ELF-1 (cell line): ENCODE measurements around the gene SLCO1A2.
"Not testable (repeated sequence)": the region's sequence is repeated elsewhere in the genome, so short reads cannot be mapped to it uniquely, and the experiment has no call there.

Experiments
- DNase-seq: peaks from one replicate; pipeline ENCODE4 v3.0.0-alpha.2; 2016; ENCODE audit warnings: low read depth, low spot score

Gene SLCO1A2, protein sequence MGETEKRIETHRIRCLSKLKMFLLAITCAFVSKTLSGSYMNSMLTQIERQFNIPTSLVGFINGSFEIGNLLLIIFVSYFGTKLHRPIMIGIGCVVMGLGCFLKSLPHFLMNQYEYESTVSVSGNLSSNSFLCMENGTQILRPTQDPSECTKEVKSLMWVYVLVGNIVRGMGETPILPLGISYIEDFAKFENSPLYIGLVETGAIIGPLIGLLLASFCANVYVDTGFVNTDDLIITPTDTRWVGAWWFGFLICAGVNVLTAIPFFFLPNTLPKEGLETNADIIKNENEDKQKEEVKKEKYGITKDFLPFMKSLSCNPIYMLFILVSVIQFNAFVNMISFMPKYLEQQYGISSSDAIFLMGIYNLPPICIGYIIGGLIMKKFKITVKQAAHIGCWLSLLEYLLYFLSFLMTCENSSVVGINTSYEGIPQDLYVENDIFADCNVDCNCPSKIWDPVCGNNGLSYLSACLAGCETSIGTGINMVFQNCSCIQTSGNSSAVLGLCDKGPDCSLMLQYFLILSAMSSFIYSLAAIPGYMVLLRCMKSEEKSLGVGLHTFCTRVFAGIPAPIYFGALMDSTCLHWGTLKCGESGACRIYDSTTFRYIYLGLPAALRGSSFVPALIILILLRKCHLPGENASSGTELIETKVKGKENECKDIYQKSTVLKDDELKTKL

DNA sequence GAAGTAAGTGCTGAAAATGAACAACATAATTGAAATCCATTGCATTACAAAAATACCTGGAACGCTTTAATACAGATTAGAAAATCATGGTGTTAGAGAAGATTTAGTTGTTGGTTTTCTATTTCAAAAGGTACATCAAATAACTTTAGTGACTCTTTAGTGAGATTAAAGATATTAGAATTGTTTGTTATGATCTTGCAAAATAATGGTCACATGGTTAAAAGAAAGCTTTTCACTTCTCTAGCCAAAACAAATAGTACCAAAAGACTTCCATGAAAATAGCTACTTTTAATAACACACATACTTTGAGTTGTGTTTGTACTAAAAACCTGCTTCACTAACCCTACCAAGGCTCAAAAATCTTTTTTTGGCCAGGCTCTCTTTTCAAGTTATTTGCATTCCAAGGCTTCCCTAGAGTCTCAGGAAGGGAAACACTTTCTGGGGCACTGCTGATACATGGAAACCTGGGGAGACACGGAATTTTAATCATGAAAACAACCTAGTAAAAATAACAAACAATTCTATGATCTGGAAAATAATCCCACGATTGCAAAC lies at the start of gene SLCO1A2:
TSS of gene SLCO1A2 (minus strand) at position 147 of the 555 bp plus-strand sequence. CDS start 270 bp downstream, outside the sequence.
- no peak for DNase-seq

DNA sequence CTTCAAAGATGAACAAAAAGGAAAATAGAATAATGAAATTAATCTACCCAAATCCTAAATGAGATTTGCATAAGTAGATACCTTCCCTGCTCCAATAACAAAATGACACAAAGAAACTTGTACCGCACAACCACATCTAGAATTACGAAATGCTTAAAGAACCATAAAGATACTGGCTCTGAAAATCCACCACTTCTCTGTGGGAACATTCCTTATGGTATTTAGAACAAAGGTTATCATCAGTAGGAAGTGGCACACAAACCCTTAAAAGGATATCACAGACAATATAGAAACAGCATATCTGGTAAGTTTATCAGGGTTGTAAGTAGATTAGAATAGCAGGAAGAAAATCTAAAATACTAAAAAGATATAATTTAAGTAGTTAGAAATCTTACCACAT lies 49.5 kb upstream of the SLCO1A2 start:
- no peak for DNase-seq

DNA sequence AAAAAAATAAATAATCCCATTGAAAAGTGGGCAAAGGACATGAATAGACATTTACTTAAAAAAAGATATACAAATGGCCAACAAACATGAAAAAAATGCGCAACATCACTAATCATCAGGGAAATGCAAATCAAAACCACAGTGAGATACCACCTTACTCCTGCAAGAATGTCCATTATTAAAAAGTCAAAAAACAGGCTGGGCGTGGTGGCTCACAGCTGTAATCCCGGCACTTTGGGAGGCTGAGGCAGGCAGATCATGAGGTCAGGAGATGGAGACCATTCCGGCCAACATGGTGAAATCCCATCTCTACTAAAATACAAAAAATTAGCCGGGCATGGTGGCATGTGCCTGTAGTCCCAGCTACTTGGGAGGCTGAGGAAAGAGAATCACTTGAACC lies 46.6 kb upstream of the SLCO1A2 start:
- DNase-seq, result not testable (repeated sequence)

DNA sequence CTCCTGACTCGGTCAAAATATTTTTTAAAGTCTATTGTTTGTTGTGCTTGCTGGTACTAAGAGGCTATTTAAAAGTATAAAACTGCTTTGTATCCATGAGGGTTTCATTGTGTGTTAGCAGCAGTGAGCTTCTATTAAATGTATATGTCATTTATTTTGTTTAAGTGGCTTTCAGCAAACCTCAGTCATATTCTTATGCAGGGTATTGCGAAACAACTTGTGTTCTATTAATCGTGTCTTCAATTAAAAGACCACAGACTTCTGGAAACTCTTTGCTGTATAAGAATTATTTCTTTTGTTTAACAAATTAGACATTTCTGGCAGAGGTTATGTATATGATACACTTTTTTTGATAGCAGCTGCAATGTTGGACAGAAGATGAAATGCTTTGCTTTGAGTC lies 44.5 kb upstream of the SLCO1A2 start:
- no peak for DNase-seq

DNA sequence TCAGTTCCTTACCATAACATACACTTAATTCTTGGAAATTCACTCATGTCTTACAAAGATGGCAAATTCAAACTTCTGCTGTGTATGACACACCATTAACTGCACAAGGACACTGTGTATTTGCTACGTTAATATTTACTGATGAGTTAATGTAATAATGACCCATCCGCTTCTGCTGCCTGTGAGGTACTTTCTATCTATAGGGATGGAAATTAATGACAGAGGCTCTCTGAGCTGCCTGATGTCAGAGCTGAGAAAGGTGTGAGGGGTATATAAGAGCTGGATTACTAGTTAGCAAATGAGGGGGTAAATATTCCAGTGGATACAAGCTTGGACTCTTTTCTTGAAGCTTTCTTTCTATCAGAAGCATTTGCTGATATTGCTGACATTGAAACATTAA lies 37.9 kb upstream of the SLCO1A2 start, which contains the start of gene IAPP:
TSS of gene IAPP (plus strand) at position 301 of the 400 bp plus-strand sequence. CDS start 450 bp downstream, outside the sequence.
- DNase-seq, result no peak

DNA sequence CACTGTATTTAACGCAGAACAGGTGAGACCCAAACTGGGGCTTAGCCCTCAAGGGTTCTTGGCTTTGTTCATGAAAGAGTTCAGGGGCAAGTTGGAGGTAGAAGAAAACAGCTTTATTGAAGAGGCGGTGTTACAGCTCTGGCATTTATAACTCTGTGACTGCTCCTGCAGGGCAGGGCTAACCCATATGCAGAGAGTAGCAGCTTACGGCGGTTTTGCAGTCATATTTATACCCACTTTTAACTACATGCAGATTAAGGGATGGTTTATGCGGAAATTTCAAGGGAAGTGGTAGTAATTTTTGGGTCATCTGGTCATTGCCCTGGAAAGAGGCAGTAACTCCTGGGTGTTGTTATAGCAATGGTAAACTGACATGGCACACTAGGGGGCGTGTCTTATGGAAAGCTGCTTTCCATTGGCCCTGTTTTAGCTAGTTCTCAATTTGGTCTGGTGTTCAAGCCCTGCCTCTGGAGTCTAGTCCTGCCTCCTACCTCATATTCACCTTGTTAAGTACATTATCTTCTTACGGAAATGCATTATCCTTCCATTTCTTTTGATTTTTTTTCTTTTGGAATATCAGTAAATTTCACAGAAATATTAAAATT lies 36.2 kb upstream of the SLCO1A2 start:
- no peak for DNase-seq

DNA sequence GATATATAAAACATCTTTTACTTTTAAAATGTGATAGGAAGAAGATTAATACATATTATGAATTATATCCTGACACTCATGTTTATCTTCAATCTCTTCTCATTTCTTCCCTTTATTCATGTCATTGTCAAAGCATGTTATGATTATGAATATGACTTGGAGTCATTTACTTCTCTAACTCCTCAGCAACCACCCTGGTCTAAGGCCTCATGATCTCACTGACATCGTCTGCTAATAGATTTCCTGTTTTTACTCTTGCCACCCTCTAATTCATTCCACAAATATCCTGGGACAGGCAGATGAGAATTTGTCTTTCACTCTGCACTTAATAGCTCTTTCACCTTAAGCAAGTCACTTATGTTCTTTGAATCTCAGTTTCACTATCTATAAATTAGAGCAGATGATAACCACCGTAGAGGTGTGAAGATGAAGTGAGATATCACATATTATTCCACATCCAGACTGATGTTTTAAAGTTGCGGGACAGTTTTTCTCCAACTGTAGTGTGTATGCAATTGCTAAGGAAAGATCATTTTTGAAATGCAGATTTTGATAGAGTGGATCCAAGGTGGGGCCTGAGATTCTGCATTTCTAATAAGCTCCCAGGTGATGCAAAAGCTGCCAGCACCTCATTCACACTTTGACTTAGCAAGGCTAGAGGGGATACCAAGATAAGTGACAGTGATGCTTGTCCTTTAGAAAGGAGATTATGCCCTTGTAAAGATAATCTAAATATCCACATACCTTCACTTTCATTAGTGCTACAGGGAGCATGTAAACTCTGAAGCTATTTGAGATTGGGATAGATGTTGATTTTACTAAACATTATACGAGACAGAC lies 34.6 kb upstream of the SLCO1A2 start:
- DNase-seq, result no peak

DNA sequence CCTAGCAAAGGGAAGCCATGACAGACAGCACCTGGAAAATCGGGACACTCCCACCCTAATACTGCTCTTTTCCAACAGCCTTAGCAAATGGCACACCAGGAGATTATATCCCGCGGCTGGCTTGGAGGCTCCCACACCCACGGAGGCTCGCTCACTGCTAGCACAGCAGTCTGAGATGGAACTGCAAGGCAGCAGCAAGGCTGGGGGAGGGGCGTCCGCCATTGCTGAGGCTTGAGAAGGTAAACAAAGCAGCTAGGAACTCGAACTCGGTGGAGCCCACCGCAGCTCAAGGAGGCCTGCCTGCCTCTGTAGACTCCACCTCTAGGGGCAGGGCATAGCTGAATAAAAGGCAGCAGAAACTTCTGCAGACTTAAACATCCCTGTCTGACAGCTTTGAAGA lies 25.9 kb upstream of the SLCO1A2 start:
- not testable (repeated sequence) for DNase-seq

DNA sequence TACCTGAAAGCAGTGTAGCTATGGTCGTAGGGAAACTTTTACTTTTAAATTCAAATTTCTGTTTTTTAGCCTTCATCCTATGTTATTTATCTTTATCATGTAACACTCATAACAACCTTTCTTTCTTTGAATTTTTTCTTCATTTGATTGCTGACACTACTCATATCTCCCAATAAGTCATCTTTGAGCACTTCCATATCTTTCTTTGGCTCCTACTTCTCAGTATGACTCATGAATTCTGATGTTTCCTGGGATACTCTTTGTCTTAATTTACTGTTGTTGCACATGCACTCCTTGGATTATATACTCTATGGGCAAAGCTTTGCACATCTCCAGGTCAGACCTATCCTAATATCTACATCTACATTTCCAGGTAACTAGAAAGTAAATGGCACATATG lies 19.9 kb upstream of the SLCO1A2 start:
- DNase-seq, result no peak

DNA sequence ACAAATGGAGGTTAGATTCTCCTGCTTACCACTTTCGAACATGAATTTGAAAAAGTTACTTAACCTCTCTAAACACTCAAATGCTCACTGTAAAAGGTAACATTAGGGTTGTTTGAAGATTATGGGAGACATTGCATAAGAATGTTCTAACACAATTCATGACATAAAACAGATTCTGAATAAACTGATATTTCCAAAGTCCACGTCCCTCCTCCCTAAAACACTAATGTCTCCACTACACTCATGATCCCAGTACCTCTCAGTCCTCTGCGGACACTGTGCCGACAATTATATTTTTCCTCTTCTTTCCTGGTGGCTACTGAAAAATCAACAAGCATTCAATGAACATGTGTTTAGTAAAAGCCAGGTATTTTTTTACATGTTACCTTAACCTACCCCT lies 19.2 kb upstream of the SLCO1A2 start:
- DNase-seq, result no peak

DNA sequence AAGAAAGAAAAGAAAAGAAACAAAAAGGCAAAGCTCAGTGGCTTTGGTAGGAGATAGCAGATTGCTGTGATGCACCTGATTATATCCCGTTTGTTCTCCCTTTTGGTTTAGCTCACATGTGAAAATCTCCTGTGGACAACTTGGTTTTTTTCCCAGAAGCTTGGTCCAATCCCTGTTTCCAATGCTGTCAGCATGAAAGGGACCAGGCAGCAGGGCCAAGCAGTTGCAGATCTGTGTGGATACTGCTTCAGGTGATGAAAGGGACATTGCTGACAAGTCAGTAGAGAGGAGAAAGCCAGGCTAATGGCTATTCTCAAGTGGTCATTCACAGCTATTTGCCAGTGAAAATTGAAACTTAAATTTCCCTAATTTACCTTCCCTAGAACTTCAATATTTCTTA lies 18.8 kb upstream of the SLCO1A2 start:
- no peak for DNase-seq

DNA sequence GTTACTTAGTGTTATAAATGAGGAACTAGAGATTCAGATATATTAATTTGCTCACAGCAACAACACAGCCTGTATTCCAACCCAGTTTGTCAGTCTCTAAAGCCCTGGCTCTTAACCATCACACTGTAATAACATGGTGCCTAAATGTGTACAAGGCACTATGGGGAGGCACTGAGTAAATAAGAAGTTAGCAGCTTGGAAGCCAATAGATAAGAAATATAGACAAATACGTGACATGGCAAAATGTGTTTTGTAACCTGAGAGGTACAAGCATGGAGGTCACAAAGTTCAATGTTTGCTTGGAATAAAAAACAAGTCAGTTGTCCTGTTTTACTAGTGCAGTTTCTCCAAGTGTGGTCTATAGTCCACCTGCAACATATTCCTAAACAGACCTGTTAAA lies 16.3 kb upstream of the SLCO1A2 start:
- no peak for DNase-seq

DNA sequence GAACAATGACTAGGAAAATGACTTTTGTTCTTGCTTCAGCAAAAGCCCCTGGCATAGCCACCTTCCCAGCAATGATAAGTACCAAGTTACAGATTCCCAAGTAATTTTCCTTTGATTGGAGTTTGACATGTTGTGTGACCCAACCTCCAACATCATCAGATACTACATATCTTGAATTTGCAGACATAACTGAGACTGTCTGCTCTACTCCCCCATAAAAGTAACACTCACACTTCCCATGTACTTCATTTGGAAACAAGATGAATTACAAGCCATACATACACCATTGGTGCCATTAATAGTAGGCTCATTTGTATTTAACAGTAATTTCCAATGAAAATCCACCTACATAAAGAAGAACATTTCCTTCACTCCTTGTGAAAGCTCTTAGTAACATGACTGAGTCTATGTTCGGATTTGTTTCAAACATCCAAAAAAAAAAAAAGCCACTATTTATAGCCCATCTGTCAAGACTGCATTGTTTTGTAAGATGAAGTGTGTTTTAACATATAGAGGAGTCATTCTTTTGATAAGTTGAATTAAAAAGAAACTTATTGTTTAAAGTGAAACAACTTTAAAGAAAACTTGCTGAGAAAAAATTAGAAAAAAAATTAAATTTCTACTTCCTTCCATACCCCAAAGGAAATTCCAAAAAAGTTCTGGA lies 12.0 kb upstream of the SLCO1A2 start:
- DNase-seq, result no peak

DNA sequence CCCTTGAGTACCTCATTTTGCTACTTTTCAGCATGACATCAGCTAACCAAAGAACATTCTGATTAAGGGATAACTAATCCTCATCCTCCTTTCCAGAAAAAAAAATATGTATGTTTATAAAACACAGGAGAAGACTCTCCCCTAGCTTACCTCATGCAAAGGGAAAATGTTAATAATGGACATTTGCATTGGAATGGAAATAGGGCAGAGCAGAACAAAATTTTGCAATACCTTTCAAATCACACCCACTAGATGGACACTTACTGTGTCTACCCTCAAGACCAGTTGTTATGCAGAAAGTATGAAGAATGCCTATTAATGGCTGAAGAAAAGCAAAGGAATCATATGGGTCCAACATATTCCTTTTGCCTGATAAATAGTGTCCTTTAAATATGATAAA lies 8.9 kb upstream of the SLCO1A2 start:
- no peak for DNase-seq

DNA sequence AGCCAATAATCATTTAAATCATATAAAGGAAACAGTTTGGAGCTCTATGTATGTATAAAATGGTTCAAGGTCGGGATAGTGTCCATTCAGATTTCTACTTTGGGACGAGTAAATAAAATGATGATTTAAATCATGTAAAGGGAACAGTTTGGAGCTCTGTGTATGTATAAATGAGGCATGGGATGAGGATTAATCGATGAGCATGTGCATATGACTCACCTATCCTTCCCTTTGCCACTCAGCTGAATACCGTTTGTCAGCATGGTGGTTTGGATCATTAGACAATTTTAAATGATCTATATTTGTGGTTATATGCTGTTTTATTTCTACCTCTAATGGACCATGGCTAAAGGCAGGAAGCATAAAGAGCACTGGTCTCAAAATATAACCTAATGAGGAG lies 7.1 kb upstream of the SLCO1A2 start:
- no peak for DNase-seq

DNA sequence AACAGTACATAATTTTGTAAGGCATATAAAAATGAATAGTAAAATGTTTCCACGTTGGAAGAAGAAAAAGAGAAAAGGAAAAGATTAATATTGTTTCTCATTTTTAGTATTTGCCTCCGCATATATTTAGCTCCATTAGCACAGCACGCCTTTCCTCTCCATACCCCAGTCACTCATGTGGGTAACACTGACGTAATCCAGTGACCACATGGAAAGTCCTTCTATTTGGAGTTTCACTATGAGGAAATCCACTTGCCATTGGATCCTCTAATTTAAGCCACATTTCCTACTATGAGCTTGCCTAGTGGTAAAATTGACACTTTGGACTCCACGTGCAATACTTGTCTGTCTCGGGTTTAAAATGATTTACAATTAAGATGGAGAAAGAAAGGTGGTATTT lies 5.7 kb upstream of the SLCO1A2 start:
- DNase-seq, result no peak

DNA sequence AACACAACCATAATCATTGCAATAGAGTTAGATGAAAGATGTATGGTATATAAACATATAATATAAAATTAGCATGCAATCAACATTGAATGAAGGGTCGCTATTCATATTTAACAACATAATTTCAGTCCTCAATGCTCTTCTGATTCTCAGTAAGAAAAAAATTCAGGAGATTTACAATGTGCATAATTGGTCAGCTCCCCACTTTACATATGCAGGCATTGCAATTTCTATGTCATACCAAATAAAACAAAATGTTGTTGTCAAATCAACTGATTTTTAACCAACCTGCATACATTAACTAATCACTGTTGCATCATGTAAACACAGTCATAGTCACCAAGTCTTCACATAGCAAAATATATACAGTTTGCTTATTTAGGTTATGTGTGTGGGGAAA lies 5.2 kb upstream of the SLCO1A2 start:
- DNase-seq, result no peak

DNA sequence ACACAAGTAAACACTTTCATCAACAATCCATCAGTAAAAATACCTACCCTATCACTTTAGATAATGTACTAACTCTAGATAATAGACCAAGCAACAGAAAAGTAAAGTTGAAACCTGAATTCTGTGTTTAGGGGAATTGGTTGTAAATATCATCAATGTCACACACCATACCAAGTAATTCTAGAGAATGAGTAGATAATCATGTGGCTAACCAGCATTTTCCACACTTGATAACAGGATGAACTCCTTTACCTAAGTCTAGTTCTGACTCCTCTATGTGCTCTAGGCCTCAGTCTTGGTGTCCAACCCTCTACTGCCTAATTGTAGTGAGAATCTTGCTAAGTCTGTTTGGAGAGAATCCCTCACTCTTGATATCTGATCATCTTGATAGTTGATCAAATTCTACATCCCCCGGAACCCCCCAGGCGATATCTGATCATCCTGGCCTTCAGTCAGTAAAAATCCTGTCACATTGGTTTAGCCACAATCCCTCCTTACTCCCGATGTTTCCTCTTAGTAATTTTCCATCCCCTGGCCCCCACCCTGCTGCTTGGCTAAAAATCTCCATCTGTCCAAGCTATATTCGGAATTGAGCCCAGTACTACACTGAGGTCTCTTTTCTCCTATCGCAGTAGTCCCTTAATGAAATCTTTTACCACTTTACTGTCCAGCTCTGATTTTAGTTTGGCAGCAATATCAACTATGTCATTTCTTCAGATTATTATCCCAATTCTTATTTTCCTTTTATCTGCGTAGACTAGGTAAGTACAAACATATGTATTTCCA lies 3.4 kb upstream of the SLCO1A2 start:
- DNase-seq, result no peak

DNA sequence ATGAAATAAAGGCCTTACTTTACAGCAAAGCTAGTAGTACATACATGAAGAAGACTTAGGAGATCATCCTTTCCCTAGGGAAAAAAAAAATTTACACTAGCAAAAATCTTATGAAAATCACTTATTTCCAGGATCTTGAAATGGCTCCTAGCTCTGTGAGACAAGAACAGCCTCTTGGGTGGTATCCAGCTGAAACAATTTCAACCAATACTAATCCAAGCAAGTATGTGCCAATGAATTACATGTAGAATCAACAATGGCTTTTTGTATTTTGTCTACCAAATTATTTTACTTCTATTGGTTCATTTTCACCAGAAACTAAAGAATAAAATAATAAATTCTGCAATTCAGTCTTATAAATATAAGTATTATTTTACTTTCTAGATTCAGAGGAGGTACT lies 2.7 kb upstream of the SLCO1A2 start:
- DNase-seq, result no peak

DNA sequence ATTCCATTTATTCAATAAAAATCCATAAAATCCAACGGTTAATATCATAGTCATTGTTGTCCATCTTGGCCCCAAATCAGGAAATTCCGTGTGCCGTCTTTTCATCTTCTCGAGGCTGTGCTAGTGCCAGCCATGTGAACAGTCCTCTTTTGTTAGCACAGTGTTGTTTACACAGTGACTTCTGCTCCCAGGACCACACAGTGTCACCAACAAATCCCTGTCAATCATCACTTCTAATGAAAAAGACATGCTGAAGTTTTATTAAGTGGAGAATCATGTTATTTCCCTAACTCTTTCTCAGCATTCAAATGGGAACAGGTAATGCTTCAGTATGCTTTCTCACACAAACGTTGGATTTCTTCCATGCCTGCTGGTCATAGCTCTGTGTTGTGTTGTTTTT lies 1.9 kb upstream of the SLCO1A2 start:
- no peak for DNase-seq
